Measurements from ENCODE around the gene ANKHD1.

The ANKHD1 gene

GRCh38 chr5:140401362-140402257, at the start of gene ANKHD1:
ANKHD1 (plus strand) TSS chr5:140401833; CDS start chr5:140401968, 135 bp downstream.
- POLR2A ChIA-PET = interaction anchor here (0.6 to 3.5 kb wide), 36 partner anchors 9 to 324 kb away, joined by 3 to 24 read pairs (median 5); partner anchors contain the start of genes APBB3, HARS1, HARS2 and HBEGF
- peak; percentile 90 for DNase-seq (ENCODE audit: extremely low spot score)
- CTCF ChIA-PET = interaction anchor here (1.0 to 2.0 kb wide), 3 partner anchors 29 to 157 kb away, joined by 3 to 9 read pairs (median 4); no protein-coding TSS in a partner anchor
- TF ChIP-seq CTBP1 (IDR thresholded peaks at IDR 0.05; ENCODE audit: borderline replicate concordance) (no peak), PKNOX1 (IDR thresholded peaks at IDR 0.05) (peak; percentile 100), ELF4 (IDR thresholded peaks at IDR 0.05) (peak; percentile 39; the same call in 1 of the 2 replicates), ZNF384 (IDR thresholded peaks at IDR 0.05) (no peak)

- POLR2A ChIA-PET = interaction anchor here (0.6 to 1.2 kb wide), 4 partner anchors 9 to 179 kb away, joined by 3 to 5 read pairs (median 3); partner anchors contain the start of genes HBEGF and PFDN1
These were observed 46.1 kb upstream of the ANKHD1 start for GRCh38 chr5:140355546-140355945.

GRCh38 chr5:140356853-140357725, 44.5 kb upstream of the ANKHD1 start:
- CTCF ChIA-PET = interaction anchor here (2.9 to 7.8 kb wide), 2 partner anchors 11 to 115 kb away, joined by 20 to 169 read pairs; partner anchors contain the start of gene HBEGF
- POLR2A ChIA-PET = no interaction called here
- TF ChIP-seq ZNF384 (IDR thresholded peaks at IDR 0.05) = no peak
- no peak for TF ChIP-seq PKNOX1 (IDR thresholded peaks at IDR 0.05)
- TF ChIP-seq L3MBTL2 (conservative IDR thresholded peaks at IDR 0.05) = no peak
- no peak for TF ChIP-seq BHLHE40 (IDR thresholded peaks at IDR 0.05; ENCODE audit: borderline replicate concordance)
- TF ChIP-seq CTBP1 (IDR thresholded peaks at IDR 0.05; ENCODE audit: borderline replicate concordance) = no peak
- no peak for TF ChIP-seq NFRKB (IDR thresholded peaks at IDR 0.05)
- no peak for TF ChIP-seq HDGF (IDR thresholded peaks at IDR 0.05; ENCODE audit: borderline replicate concordance)
- no peak for TF ChIP-seq LEF1 (IDR thresholded peaks at IDR 0.05; ENCODE audit: borderline replicate concordance)
- TF ChIP-seq FOXK2 (IDR thresholded peaks at IDR 0.05) = no peak
- TF ChIP-seq ARNT (IDR thresholded peaks at IDR 0.05) = no peak
- TF ChIP-seq ELF4 (IDR thresholded peaks at IDR 0.05) = no peak

More at GRCh38 chr5:140355546-140355945, 46.1 kb upstream of the ANKHD1 start:
- CTCF ChIA-PET = interaction anchor here (0.9 to 7.8 kb wide), 4 partner anchors 9 to 165 kb away, joined by 3 to 169 read pairs (median 12); partner anchors contain the start of gene HBEGF
- TF ChIP-seq ELF4 (IDR thresholded peaks at IDR 0.05) (no peak), CTBP1 (IDR thresholded peaks at IDR 0.05; ENCODE audit: borderline replicate concordance) (no peak), ARNT (IDR thresholded peaks at IDR 0.05) (no peak)
- no peak for DNase-seq (ENCODE audit: extremely low spot score)

GRCh38 chr5:140357726-140358093, 43.9 kb upstream of the ANKHD1 start:
- POLR2A ChIA-PET = no interaction called here
- DNase-seq (ENCODE audit: extremely low spot score) = peak; percentile 86
- TF ChIP-seq FOXM1 (IDR thresholded peaks at IDR 0.05; ENCODE audit: borderline replicate concordance) (no peak), ZNF384 (IDR thresholded peaks at IDR 0.05) (no peak), SP1 (IDR thresholded peaks at IDR 0.05) (no peak), FOXK2 (IDR thresholded peaks at IDR 0.05) (no peak), FOXA1 (IDR thresholded peaks at IDR 0.05) (no peak), ELF4 (IDR thresholded peaks at IDR 0.05) (no peak), L3MBTL2 (conservative IDR thresholded peaks at IDR 0.05) (no peak), CTBP1 (IDR thresholded peaks at IDR 0.05; ENCODE audit: borderline replicate concordance) (no peak), LEF1 (IDR thresholded peaks at IDR 0.05; ENCODE audit: borderline replicate concordance) (no peak), TARDBP (IDR thresholded peaks at IDR 0.05) (no peak), ARNT (IDR thresholded peaks at IDR 0.05) (no peak), NFRKB (IDR thresholded peaks at IDR 0.05) (no peak), PKNOX1 (IDR thresholded peaks at IDR 0.05) (no peak), SUZ12 (IDR thresholded peaks at IDR 0.05) (no peak), HDGF (IDR thresholded peaks at IDR 0.05; ENCODE audit: borderline replicate concordance) (no peak), BHLHE40 (IDR thresholded peaks at IDR 0.05; ENCODE audit: borderline replicate concordance) (no peak)
- CTCF ChIA-PET = interaction anchor here (0.7 to 2.1 kb wide), 5 partner anchors 15 to 188 kb away, joined by 3 to 81 read pairs (median 3); no protein-coding TSS in a partner anchor

More at GRCh38 chr5:140356853-140357725, 44.5 kb upstream of the ANKHD1 start:
- DNase-seq (ENCODE audit: extremely low spot score) = no peak

GRCh38 chr5:140358738-140359310, 42.8 kb upstream of the ANKHD1 start:
- ChIA-PET CTCF (interaction anchor here (0.5 to 2.1 kb wide), 22 partner anchors 9 to 363 kb away, joined by 3 to 81 read pairs (median 3); partner anchors contain the start of genes HBEGF and PFDN1), POLR2A (interaction anchor here (0.9 to 1.4 kb wide), 4 partner anchors 12 to 333 kb away, joined by 3 to 6 read pairs (median 4); partner anchors contain the start of genes HARS1, HARS2 and HBEGF)
- peak; percentile 53 for DNase-seq (ENCODE audit: extremely low spot score)
- TF ChIP-seq PKNOX1 (IDR thresholded peaks at IDR 0.05) (no peak), SUZ12 (IDR thresholded peaks at IDR 0.05) (no peak), FOXK2 (IDR thresholded peaks at IDR 0.05) (no peak), L3MBTL2 (conservative IDR thresholded peaks at IDR 0.05) (no peak), NFRKB (IDR thresholded peaks at IDR 0.05) (no peak), BHLHE40 (IDR thresholded peaks at IDR 0.05; ENCODE audit: borderline replicate concordance) (no peak), LEF1 (IDR thresholded peaks at IDR 0.05; ENCODE audit: borderline replicate concordance) (no peak), ZNF384 (IDR thresholded peaks at IDR 0.05) (no peak), TARDBP (IDR thresholded peaks at IDR 0.05) (no peak), FOXA1 (IDR thresholded peaks at IDR 0.05) (no peak)
